ENCODE measurements around the gene ERICH4.

GRCh38 chr19:41492843-41493242 lies 49.9 kb downstream of the ERICH4 start:
- TF ChIP-seq POLR2A (IDR thresholded peaks at IDR 0.05) (no peak), CTCF (IDR thresholded peaks at IDR 0.05) (no peak)
